SK-MEL-5 (cell line): Measurements from ENCODE around the gene MED12L. TPM values are rescaled to one million over a fixed set of nuclear protein-coding genes. Genes with fewer than 3 reads are reported as not detected.

ENCODE experiments used
- DNase-seq: peaks from one replicate; pipeline ENCODE4 v3.0.0-alpha.2; 2016; ENCODE audit warnings: low read depth, low spot score
- in situ Hi-C: cut with HindIII; loops from 2 replicates; pipeline ENCODE4 v1.10.0; 2016; ENCODE audit warnings: low sequenced_read_pairs, high pct_unique_total_duplicates, low pct_unique_long_range_greater_than_20kb
- total RNA-seq: library from RNA; depleted of rRNA; stranded (reverse); fragments of >200 nt; shearing (Covaris generic); gene quantifications from 2 replicates; pipeline ENCODE4 v1.2.3, GENCODE V29; 2014

Gene MED12L
- total RNA-seq, 1 experiment from 2014 or later = 0.92 TPM

GRCh38 chr3:151085889-151086483 lies 522 bp downstream of the MED12L start:
- DNase-seq = no peak
- in situ Hi-C loops = no loop called here

GRCh38 chr3:151086484-151087456 lies 1.3 kb downstream of the MED12L start:
- in situ Hi-C loops = no loop called here
- peak; percentile 84 for DNase-seq

GRCh38 chr3:151087648-151088047 lies 2.2 kb downstream of the MED12L start:
- no peak for DNase-seq
- in situ Hi-C loops = no loop called here

- in situ Hi-C loops = no loop called here
Measured at GRCh38 chr3:151091685-151092345, 6.4 kb downstream of the MED12L start.

GRCh38 chr3:151093148-151093547 lies 7.7 kb downstream of the MED12L start:
- in situ Hi-C loops = no loop called here
- no peak for DNase-seq

More at GRCh38 chr3:151091685-151092345, 6.4 kb downstream of the MED12L start:
- no peak for DNase-seq

GRCh38 chr3:151093905-151094304 lies 8.4 kb downstream of the MED12L start:
- in situ Hi-C loops = no loop called here
- DNase-seq = no peak

- no peak for DNase-seq
- in situ Hi-C loops = no loop called here
Measured at GRCh38 chr3:151096716-151097115, 11.3 kb downstream of the MED12L start.

GRCh38 chr3:151100076-151100475 lies 14.6 kb downstream of the MED12L start:
- in situ Hi-C loops = no loop called here
- DNase-seq = no peak

- DNase-seq = no peak
- in situ Hi-C loops = no loop called here
Measured at GRCh38 chr3:151101270-151101969, 16.0 kb downstream of the MED12L start.

GRCh38 chr3:151106311-151106710 lies 20.8 kb downstream of the MED12L start:
- in situ Hi-C loops = no loop called here
- DNase-seq = no peak

GRCh38 chr3:151107177-151107576 lies 21.7 kb downstream of the MED12L start:
- no peak for DNase-seq
- in situ Hi-C loops = no loop called here

GRCh38 chr3:151107701-151108100 lies 22.2 kb downstream of the MED12L start:
- DNase-seq = no peak
- in situ Hi-C loops = no loop called here

GRCh38 chr3:151109286-151109800 lies 23.9 kb downstream of the MED12L start:
- DNase-seq = no peak
- in situ Hi-C loops = no loop called here

- in situ Hi-C loops = no loop called here
- no peak for DNase-seq
Measured at GRCh38 chr3:151112731-151113130, 27.3 kb downstream of the MED12L start.

- in situ Hi-C loops = no loop called here
- DNase-seq = no peak
Measured at GRCh38 chr3:151113343-151113742, 27.9 kb downstream of the MED12L start.

- in situ Hi-C loops = no loop called here
Measured at GRCh38 chr3:151117047-151117446, 31.6 kb downstream of the MED12L start.

GRCh38 chr3:151119188-151119587 lies 33.7 kb downstream of the MED12L start:
- DNase-seq = no peak
- in situ Hi-C loops = no loop called here

More at GRCh38 chr3:151117047-151117446, 31.6 kb downstream of the MED12L start:
- no peak for DNase-seq

GRCh38 chr3:151120409-151120808 lies 34.9 kb downstream of the MED12L start:
- no peak for DNase-seq
- in situ Hi-C loops = no loop called here
